ENCODE data around the gene SLC5A10. TPM values are rescaled to one million over a fixed set of nuclear protein-coding genes. Genes with fewer than 3 reads are reported as not detected.

Gene SLC5A10
- total RNA-seq, 1 experiment from 2014 or later: 0.17 TPM

DNA sequence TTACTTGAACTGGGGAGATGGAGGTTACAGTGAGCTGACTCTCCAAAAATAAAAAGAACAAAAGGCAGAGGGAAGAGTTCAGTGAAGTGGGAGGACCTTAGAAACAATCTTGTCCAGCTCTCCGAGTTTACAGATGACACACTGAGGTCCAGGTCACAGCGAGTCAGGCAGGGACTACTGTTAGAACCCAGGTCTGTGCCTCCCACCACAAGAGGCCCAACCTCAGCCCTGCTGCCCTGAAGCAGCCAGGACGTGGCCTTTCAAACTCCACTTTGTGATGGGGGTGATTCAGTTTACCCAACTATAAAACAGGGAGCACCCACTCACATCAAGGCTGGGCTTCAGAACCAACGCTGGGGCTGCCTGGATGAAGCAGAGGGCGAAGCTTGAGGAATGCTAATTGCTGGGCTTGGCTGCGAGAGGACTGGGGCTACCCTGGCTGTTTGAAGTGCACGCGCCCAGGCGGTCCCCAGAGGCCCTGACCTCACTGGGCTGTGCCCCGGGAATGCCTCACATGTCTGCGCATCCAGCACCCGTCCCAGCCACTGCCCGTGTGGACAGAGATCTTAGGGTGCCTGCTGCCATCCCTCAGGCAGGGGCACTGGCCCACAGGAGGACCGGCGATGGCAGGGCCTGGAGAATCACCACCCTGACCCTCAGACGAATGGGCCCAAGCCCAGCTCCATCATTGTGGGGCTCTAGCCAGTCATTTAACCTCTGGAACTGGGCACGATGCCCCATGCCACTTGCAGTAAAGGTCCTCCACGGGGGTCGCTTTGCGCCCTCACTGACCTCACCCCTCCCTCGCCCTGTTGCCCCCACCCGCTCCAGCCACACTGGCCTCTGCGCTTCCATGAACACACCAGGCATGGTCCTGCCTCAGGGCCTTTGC, 11.4 kb downstream of the SLC5A10 start:
- no peaks in the 10 kb centered on the region for H3K36me3 ChIP-seq (ENCODE audit: low read depth)
- no peaks in the 10 kb centered on the region for H3K9me3 ChIP-seq (ENCODE audit: insufficient read depth, low read depth)
- peaks cover 15% of the 10 kb centered on the region for H3K4me1 ChIP-seq (replicated peaks; ENCODE audit: insufficient read depth)
- CTCF ChIA-PET: no interaction called here
- H3K27me3 ChIP-seq (ENCODE audit: insufficient read depth, low read depth): no peaks in the 10 kb centered on the region
- no peak overlapping the region for H3K27ac ChIP-seq
- peaks cover 20% of the 10 kb centered on the region; the same call in 1 of the 2 replicates for H3F3A ChIP-seq (ENCODE audit: insufficient read depth, low read depth)
- no TSS peak for BruUV-seq (replicated peaks)
- H2AFZ ChIP-seq: no peak overlapping the region
- no peak overlapping the region for H3K4me3 ChIP-seq
- POLR2A ChIA-PET (ENCODE audit: unreplicated experiment): no interaction called here
- TF ChIP-seq EZH2 (IDR thresholded peaks at IDR 0.05; ENCODE audit: low read depth): no peak
- TF ChIP-seq, protein P1, sequence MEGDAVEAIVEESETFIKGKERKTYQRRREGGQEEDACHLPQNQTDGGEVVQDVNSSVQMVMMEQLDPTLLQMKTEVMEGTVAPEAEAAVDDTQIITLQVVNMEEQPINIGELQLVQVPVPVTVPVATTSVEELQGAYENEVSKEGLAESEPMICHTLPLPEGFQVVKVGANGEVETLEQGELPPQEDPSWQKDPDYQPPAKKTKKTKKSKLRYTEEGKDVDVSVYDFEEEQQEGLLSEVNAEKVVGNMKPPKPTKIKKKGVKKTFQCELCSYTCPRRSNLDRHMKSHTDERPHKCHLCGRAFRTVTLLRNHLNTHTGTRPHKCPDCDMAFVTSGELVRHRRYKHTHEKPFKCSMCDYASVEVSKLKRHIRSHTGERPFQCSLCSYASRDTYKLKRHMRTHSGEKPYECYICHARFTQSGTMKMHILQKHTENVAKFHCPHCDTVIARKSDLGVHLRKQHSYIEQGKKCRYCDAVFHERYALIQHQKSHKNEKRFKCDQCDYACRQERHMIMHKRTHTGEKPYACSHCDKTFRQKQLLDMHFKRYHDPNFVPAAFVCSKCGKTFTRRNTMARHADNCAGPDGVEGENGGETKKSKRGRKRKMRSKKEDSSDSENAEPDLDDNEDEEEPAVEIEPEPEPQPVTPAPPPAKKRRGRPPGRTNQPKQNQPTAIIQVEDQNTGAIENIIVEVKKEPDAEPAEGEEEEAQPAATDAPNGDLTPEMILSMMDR (conservative IDR thresholded peaks at IDR 0.05): no peak
- H3K4me2 ChIP-seq: no peak overlapping the region
- no peak for DNase-seq
- intact Hi-C loops (cut with micrococcal nuclease; ENCODE audit: unreplicated experiment): no loop called here
- H4K20me1 ChIP-seq (ENCODE audit: insufficient read depth): no peaks in the 10 kb centered on the region
- H3K79me2 ChIP-seq (ENCODE audit: low read depth): no peaks in the 10 kb centered on the region
- no peaks in the 10 kb centered on the region for H3K9me2 ChIP-seq (ENCODE audit: insufficient read depth)

DNA sequence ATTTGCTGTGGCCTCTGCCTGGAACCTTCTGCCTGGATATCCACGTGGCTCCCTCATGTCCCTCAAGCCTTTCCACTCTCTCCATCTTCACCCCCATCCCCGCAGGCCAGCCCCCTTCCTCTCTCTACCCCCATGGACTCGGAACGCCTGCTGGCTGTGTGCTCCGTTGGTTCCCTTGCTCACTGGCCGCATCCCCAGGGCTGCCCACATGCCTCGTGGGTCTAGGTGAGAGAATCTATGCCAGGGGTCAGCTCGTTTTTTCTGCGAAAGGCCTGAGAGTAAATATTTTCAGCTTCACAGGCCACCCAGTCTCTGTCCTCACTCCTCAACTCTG, 12.0 kb downstream of the SLC5A10 start:
- no TSS peak for BruUV-seq (replicated peaks)
- Histone ChIP-seq H3K4me1 (replicated peaks; ENCODE audit: insufficient read depth) (peaks cover 21% of the 10 kb centered on the region), H3K4me2 (no peak overlapping the region), H3K36me3 (ENCODE audit: low read depth) (no peaks in the 10 kb centered on the region), H3K27me3 (ENCODE audit: insufficient read depth, low read depth) (no peaks in the 10 kb centered on the region), H3K4me3 (no peak overlapping the region), H3K9me2 (ENCODE audit: insufficient read depth) (no peaks in the 10 kb centered on the region), H3K79me2 (ENCODE audit: low read depth) (no peaks in the 10 kb centered on the region), H3K27ac (no peak overlapping the region), H4K20me1 (ENCODE audit: insufficient read depth) (no peaks in the 10 kb centered on the region), H2AFZ (no peak overlapping the region), H3K9me3 (ENCODE audit: insufficient read depth, low read depth) (no peaks in the 10 kb centered on the region), H3F3A (ENCODE audit: insufficient read depth, low read depth) (peaks cover 23% of the 10 kb centered on the region; the same call in 1 of the 2 replicates)
- intact Hi-C loops (cut with micrococcal nuclease; ENCODE audit: unreplicated experiment): no loop called here
- ChIA-PET POLR2A (ENCODE audit: unreplicated experiment) (no interaction called here), CTCF (no interaction called here)
- no peak for TF ChIP-seq EZH2 (IDR thresholded peaks at IDR 0.05; ENCODE audit: low read depth)
- TF ChIP-seq, protein P1 (conservative IDR thresholded peaks at IDR 0.05): no peak
- no peak for DNase-seq

DNA sequence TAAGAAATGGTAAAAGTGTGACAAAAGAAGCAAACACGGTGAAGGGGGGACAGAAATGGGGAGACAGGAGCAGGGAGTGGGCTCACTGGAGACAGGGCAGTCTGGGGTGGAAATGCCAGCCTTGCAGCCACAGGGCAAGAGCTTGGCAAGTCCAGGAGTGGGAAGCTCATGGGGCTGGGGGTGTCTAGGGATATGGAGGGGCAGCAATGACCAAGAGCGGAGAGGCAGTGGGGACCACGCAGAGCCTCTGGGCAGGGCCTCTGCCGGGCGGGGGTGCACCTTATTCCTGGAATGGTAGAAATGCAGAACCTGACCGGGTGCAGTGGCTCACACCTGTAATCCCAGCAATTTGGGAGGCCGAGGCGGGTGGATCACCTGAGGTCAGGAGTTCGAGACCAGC, 12.6 kb downstream of the SLC5A10 start:
- intact Hi-C loops (cut with micrococcal nuclease; ENCODE audit: unreplicated experiment): no loop called here
- ChIA-PET POLR2A (ENCODE audit: unreplicated experiment) (no interaction called here), CTCF (interaction anchor here (0.6 kb wide), 1 partner anchor 28 kb away, joined by 5 read pairs; no protein-coding TSS in a partner anchor)
- TF ChIP-seq, protein P1 (conservative IDR thresholded peaks at IDR 0.05): no peak
- no peak for TF ChIP-seq EZH2 (IDR thresholded peaks at IDR 0.05; ENCODE audit: low read depth)
- no TSS peak for BruUV-seq (replicated peaks)
- Histone ChIP-seq H3K36me3 (ENCODE audit: low read depth) (no peaks in the 10 kb centered on the region), H3K9me3 (ENCODE audit: insufficient read depth, low read depth) (no peaks in the 10 kb centered on the region), H2AFZ (no peak overlapping the region), H3F3A (ENCODE audit: insufficient read depth, low read depth) (peaks cover 23% of the 10 kb centered on the region; the same call in 1 of the 2 replicates), H3K79me2 (ENCODE audit: low read depth) (no peaks in the 10 kb centered on the region), H4K20me1 (ENCODE audit: insufficient read depth) (no peaks in the 10 kb centered on the region), H3K27me3 (ENCODE audit: insufficient read depth, low read depth) (no peaks in the 10 kb centered on the region), H3K4me1 (replicated peaks; ENCODE audit: insufficient read depth) (peaks cover 27% of the 10 kb centered on the region), H3K4me3 (no peak overlapping the region), H3K27ac (no peak overlapping the region), H3K9me2 (ENCODE audit: insufficient read depth) (no peaks in the 10 kb centered on the region), H3K4me2 (no peak overlapping the region)
- no peak for DNase-seq
